Fibroblast of peridontal ligament (primary cell): ENCODE results near the gene TRMU.
"Not testable (repeated sequence)": the region's sequence is repeated elsewhere in the genome, so short reads cannot be mapped to it uniquely, and the experiment has no call there.

Experiments
- DNase-seq: peaks from one replicate; pipeline ENCODE4 v3.0.0-alpha.2; 2010; ENCODE audit errors: extremely low read depth

TRMU gene

DNA sequence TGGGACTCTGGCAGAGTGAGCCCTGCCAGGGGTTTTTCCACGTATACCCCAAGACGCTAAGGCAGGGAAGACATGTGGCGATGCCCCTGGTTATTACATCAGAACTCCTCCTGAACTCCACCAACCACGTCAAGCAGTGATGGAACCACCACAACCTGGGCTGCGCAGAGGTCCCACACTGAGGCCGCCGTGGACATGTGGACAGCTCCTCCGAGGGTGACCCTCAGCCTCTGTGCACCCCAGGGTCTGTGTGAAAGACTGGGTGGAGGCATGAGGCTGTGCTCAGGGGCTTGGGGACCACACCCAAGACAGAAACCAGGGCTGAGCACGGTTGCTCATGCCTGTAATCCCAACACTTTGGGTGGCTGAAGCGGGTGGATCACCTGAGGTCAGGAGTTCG is 52.2 kb downstream of the TRMU start:
- no peak for DNase-seq

DNA sequence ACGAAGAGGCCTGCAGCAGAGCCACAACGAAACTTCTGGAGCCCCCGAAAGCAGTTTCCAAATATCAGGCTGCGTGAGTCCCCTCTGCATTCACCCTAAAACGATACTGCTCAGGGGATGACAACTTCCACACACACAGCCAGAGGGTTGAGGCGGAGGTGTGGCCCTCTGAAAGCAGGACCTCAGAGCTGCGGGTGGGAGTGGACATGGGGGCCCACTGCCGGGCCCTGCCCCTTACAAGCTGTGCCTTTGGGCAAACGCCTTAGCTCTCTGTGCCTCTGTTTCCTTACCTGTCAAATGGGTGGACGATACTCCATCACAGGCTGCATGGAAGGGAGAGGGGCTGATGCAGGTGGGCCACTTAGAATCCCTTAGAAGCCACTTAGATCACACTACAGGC is 53.1 kb downstream of the TRMU start:
- DNase-seq, result no peak

DNA sequence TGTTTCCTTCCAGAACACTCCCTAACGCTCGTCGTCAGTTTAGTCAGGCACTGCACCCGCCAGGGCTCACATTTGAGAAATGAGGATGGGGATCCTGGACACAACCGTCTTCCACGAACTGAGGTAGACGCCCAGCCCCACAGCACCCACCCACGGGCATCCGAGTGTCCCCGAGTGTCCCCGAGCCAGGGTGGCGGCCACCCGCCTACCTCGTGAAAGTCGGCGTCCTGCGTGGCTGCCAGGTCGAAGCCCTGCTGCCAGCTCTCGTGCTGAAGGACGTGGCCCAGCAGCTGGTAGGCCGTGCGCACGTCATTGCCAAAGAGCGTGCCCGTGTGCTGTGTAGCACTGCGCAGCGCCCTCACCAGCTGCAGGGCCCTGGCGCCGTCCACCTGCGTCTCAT is 53.6 kb downstream of the TRMU start:
- no peak for DNase-seq

DNA sequence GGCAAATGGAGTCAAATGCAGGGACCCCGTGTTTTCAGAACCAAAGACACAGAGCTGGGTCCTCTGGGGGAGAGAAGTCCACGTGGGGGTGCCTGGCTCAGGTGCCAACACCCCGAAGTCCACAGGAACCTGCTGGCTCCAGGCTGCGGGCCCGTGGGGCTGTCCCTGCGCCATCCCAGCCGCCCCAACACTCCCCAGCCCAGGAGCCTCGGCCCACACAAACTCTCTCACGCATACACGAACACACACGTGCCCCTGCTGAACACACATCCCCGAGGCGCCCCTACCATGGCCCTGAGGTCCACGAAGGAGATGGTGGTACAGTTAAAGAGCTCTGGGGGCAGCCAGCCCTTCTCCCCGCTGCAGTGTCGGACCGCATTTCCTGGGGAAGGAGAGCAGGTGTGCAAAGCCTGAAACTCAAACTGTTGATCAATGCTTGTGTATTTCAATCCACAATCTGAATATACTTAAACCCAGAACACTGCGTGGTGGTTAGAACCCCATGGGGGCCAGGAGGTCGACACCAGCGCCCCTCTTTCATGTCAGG is 54.7 kb downstream of the TRMU start:
- DNase-seq, result no peak

DNA sequence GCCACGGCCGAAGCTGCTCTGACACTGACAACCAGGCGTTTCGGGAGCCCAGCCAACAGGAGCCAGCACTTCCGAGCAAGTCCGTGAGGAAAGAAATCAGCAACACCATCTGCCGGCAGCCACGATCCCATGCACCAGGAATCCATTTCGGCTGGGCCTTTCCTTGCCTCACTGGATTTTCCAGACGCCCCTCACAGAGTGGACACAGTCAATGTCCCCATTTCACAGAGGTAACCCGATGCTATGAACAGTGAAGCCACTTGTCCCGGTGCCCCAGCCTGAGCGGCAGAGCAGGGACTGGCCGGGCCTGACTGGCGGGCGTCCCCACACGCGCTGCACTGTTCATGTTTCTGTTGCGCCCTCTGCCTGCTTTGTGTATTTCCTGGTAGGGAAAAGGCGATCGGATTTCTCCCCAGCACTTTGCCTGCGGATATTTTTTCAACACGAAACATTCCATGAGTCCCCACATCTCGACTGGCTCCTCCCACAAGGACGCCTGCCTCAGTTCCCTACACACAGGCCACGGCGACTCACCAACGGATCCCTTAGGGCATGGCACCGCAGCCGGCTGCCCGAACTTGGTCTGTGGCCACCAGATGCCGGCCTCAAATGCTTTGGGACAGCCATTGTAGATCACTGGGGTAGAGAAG is 55.3 kb downstream of the TRMU start:
- peak; percentile 80 for DNase-seq

DNA sequence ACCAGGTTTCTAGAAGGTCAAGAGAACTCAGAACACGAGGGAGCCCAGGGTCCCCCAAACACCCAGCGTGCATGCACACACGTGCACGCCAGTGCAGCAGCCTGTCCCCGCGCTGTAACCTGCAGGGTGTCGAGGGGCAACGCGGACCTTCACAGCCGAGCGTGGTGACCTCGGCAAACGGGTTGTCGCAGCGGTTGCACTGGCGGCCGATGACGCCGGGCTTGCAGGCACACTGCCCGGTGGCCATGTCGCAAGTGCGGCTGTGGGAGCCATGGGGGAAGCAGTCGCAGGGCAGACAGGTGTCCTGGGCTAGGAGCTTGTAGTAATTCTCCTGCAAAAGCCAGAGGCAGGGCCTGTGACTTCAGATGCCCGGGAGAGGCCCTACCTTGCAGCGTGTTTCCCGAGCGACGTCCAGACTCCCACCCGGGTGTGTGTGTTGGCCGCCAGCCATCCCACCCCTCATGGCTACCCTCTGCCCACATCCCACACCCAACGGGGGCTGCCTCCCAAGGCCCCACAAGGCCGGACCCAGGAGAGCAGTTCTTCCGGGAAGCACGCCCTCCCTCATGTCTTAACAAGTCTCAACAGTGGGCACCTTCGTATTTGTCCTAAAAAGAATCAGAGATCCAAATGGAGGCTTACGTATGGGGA is 56.1 kb downstream of the TRMU start:
- no peak for DNase-seq

DNA sequence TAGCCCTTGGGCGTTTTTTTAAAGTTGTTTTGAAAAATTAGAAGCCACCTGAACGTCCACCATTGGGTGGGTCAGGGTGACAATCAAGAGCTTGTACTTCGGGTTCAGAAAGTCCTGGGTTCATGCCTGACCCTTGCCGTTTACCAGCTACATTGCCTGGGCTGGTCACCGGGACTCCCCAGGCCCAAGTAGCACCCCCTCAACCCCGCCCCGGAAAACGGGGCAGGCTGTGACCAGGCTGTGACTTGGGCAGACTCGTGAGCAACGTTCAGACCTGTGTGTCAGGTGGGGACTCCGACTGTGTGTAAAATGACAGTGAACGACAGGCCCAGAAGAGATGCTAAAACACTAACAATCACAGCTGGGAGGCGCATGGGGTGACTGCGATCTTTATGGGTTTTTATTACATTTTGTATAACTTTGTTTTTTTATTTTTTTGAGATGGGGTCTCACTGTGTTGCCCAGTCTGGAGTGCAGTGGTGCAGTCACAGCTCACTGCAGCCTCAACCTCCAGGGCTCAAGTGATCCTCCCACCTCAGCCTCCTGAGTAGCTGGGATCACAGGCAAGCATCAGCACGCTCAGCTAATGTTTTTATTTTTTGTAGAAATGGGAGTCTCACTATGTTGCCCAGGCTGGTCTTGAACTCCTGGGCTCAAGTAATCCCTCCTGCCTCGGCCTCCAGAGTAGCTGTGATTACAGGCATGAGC is 56.8 kb downstream of the TRMU start:
- no peak for DNase-seq

DNA sequence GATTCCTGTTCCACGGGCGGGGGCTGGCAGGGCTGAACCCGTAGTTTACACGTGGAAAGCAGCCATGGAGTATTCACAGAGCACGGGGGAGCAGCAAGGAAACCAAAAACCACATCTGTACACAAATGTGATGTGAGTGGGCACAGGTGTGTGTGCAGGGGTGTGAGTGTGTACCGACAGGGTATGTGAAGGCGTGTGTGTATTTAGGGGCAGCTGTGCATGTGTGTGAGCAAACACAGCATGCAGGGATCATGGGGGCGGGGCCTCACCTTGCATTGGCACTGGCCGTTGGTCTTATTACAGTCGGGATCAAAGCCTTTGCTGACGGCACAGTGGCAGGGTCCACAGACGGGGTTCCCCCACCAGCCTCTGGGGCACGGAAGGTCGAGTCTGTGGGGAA is 58.4 kb downstream of the TRMU start:
- no peak for DNase-seq

DNA sequence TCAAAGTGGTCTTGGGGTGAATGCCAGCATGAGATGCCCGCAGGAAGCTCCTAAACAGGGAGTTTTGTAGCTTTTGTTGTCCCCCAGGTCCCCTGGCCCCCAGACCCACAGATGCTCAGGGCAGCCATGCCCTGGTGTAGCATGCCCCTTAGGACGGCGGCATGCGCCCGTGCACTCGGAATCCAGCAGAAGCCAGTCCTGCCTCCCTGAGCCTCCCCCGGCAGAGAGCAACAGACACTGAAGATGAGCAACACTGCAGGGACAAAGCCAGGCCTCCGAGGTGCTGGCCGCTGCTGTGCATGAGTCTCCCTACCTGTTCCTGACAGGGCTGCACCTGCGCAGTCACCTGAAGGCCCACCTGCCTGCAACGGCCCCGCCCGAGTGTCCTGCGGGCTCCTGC is 59.1 kb downstream of the TRMU start:
- no peak for DNase-seq

DNA sequence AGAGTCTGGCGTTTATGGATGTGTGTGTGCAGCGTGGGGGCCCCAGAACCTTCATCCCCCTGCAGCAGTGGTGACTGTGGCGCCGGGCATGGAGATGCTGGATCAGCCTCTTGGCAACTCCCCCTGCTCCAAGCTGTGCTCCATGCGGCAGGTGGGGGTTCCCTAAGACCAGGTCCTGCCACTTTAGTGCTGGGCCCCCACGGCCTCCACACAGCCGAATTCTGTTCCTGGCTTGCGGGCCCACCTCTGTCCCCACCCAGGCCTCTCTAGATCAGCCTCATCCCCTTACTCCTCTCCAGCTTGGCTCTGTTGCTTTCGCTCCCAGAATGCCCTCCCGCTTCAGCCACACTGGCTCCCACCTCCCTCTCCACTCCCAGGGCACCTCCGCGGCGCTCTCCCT is 59.6 kb downstream of the TRMU start:
- DNase-seq, result no peak

DNA sequence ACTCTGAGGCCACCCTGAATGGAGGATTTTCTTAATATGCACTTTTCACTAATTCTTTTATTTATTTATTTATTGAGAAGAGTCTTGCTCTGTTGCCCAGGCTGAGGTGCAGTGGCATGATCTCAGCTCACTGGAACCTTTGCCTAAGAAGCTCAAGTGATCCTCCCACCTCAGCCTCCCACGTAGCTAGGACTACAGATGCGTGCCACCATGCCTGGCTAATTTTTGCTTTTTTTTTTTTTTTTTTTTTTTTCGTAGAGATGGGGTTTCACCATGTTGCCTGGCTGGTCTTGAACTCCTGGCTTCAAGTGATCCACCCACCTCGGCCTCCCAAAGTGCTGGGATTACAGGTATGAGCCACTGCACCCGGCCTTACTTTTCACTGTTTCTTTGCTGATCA is 61.5 kb downstream of the TRMU start:
- DNase-seq, result not testable (repeated sequence)

DNA sequence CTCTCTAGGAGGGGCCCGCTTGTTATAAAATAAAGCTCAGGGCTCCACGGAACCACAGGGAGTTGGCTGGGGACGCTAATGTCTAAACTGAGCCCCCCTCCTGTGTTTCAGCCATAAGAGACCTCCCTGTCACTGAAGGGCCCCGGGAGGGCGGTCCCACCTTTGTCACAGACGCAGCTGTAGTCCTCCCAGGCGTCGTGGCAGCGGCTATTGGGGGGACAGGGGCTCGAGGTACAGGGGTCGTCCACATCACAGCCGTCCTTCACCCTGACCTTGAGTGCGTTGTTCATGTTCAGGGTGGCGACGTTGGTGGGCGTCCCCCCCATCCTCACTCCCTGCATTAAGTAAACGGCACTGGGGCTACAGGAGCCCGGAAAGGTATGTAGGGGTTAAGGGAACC is 62.0 kb downstream of the TRMU start:
- DNase-seq, result no peak

DNA sequence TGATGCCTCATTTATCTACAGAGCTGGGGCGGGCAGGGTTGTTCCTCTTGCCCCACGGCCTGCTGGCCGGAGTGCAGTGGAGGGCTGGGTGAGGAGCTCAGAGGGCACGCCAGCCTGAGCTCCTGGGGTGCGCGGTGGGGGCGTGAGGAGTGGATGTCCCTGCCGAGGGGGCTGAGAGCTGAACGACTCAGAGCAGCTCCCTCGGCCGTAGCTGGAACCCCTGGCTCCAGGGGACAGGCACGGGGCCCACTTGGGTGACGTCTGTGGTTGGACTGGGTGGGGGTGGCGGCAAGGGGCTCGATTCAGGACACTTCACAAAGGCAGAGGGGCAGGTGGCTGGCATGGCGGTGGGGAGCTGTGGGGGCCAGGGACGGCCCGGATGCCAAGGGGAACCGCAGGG is 62.4 kb downstream of the TRMU start:
- DNase-seq, result no peak

DNA sequence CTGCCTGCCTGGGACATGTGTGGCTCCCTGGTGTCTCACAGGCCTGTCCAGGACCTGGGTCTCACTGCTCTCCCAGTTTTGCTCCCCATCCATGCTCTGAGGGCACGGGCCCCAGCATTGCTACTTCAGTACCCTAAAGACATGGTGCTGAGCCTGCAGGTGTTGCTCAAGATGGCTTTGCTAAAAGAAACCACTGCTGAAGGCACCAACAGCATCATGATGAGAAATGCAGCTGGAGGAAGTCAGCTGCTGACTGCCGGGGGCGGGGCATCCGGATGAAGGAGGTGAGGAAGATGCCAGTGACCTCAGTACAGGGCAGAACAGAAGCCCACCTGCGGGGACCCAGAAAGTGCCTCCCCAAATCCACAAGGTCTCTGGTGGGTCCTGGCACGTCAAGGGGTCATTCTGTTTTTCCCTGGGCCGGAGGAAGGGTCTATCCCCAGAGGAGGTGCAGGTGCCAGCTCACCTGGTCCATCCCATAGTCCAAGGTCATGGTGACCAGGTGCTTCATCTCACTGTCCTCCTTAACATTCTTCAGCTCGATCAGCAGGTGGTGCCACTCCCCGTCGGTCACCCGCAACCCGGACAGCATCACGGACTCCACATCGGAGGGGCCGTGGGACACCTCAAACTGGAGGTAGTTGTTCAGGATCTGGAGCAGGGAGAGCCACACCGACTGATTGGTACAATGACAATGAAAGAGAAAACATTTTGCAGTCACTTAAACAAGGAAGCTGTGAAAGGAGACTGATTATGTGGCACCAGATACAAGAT is 63.9 kb downstream of the TRMU start:
- no peak for DNase-seq

DNA sequence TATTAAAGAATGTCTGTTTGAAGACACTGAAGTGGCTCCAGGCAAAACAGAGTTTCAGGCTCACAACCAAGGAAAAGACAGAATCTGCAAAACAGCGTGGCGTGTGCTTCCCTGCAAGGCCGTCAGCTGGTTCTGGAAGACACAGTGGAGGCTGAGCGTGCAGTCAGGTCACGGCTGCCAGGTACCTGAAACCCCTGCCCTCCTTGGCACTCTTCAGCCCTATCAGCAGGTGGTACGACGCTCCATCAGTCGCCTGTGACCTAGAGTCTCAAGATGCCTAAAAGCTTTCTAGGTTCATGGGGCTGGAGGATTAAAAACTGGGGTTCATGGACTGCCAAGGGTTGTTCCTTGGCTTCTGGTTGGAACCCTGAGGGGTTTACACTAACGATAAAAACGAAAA is 65.9 kb downstream of the TRMU start:
- DNase-seq, result no peak

DNA sequence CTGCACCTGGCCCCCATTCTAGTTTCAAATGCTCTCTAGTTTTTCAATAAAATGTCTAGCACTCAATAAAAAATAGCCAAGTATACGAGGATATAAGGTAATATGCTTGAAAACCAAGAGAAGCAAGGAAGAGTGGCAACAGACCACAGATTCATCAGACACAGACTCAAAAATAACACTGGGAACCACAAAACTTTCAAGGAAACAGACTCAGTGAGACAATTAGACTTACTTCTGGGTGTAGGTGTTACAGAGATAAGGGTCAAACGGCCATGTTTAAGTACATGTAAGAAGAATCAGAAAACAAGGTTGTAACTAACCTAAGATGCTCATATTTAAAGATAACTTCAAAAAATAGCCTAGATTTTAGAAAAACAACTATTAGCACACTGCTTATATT is 67.0 kb downstream of the TRMU start:
- DNase-seq, result no peak

DNA sequence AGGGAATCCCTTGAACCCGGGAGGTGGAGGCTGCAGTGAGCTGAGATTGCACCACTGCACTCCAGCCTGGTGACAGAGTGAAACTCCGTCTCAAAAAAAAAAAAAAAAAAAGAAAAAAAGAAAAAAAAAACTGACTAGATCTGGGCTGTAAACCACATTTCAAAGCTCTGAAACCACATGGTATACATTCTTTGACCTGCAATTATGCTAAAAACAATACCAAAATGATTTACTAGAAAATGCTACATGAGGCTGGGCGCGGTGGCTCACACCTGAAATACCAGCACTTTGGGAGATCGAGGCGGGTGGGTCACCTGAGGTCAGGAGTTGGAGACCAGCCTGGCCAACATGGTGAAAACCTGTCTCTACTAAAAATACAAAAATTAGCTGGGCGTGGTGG is 68.4 kb downstream of the TRMU start:
- not testable (repeated sequence) for DNase-seq

DNA sequence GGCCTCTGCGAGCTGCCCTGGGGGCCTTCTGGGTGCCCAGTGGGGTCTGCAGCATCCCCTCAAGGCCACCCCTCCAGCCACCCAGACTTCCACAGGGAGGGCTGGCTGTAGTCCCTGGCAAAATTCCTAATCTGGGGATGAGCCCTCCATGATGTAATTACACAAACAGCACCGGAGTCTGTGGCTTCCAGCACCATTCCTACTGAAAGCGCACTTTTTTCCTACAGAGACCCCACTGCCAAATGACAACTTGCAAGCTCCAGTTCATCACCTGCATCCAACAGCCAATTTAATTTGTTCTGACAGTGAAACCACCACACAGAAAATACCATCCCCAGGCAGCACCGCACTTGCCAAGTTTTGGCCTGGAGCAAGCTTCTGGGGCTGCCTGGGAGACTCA is 70.4 kb downstream of the TRMU start:
- no peak for DNase-seq

DNA sequence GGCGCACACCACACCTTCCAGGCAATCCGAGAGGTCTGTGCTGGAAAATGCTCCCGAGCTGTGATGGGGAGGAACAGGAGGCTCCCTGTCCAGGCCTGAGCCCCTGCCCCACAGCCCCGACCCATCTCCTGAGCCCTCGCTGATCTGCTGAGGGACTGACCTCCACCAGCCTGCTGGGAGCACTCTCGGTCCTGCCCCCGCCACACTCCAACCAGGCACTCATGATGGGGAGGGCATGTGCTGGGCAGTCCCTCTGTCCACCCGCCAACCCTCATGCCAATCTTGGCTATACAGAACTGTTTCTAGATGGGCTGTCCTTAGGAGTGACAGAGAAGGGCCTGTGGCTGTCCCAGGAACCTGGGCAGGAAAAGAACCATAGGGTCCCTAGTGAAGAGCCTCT is 70.8 kb downstream of the TRMU start:
- no peak for DNase-seq

DNA sequence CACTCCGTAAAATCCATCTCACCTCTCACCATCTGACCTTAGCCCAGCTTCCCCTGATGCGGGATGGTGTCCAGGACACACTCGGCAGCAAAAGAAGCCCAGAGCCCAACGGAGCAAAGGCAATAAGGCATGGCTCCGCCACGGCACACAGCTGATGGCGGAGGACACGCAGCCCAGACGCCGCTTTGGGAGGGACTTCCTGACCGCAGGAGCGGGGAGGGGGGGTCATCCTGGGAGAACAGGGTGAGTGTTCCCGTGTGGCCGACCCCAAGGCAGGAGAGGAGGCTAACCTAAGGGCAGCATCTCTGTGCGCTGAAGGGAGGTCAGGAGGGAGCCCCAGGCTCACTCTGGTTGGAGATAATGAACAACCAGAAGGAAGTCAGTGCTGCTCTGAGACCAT is 71.3 kb downstream of the TRMU start:
- DNase-seq, result no peak
